SK-N-SH (cell line): ENCODE measurements around the gene STON1. TPM values are rescaled to one million over a fixed set of nuclear protein-coding genes. Genes with fewer than 3 reads are reported as not detected.

Source experiments
- CTCF ChIA-PET: fragments of 300-600, 350-600 bp; formaldehyde crosslinking; extraction: SDS; loops from one replicate; lab custom pipeline; 2021; lab: Yijun Ruan, JAX
- POLR2A ChIA-PET: fragments of 350-600 bp; sonication (Branson Sonifier 250); formaldehyde crosslinking; extraction: SDS; loops from one replicate; lab custom pipeline; 2020; ENCODE audit warnings: antibody characterized with exemption, inconsistent platforms; lab: Yijun Ruan, JAX
- DNase-seq: peaks from one replicate; pipeline ENCODE4 v3.0.0; 2012
- H2AFZ ChIP-seq: fragments of 200-600 bp; sonication (generic); 2 replicates; pipeline ENCODE4 v1.8.1; 2016; ENCODE audit warnings: antibody characterized with exemption, mild to moderate bottlenecking, low read depth
- H3F3A ChIP-seq: fragments of 200-600 bp; sonication (generic); replicated peaks from 2 replicates; pipeline ENCODE3; 2016; ENCODE audit warnings: antibody characterized with exemption, mild to moderate bottlenecking; ENCODE audit not compliant: insufficient read depth
- H3K27ac ChIP-seq, 2 experiments: fragments of 200-500 bp in 1 of 2; fragments of 200-600 bp in 1 of 2; sonication (Bioruptor generic) in 1 of 2; sonication (generic), shearing (Covaris generic) in 1 of 2; 2 replicates each; pipeline versions ENCODE4 v1.5.1 to v1.6.1; 2014 to 2016; ENCODE audit warnings: low read depth in 2 of 2, inconsistent platforms in 1 of 2, low read length in 1 of 2, mild to moderate bottlenecking in 1 of 2, mixed read lengths in 1 of 2
- H3K27me3 ChIP-seq: fragments of 200-600 bp; sonication (generic), shearing (Covaris generic); 2 replicates; pipeline ENCODE4 v1.6.1; 2016; ENCODE audit warnings: mixed run types; ENCODE audit not compliant: insufficient read depth
- H3K36me3 ChIP-seq, 2 experiments: fragments of 200-500 bp in 1 of 2; fragments of 200-600 bp in 1 of 2; sonication (Bioruptor generic) in 1 of 2; sonication (generic) in 1 of 2; replicated peaks in 1 of 2; 2 replicates each; pipeline versions ENCODE3 to v1.5.1; 2014 to 2016; ENCODE audit warnings: low read length in 1 of 2, mild to moderate bottlenecking in 1 of 2; ENCODE audit not compliant: insufficient read depth in 2 of 2, control insufficient read depth in 1 of 2
- H3K4me1 ChIP-seq, 2 experiments: fragments of 200-500 bp in 1 of 2; fragments of 200-600 bp in 1 of 2; sonication (Bioruptor generic) in 1 of 2; sonication (generic), shearing (Covaris generic) in 1 of 2; 2 replicates each; pipeline versions ENCODE4 v1.5.1 to v1.6.1; 2014 to 2016; ENCODE audit warnings: low read depth in 1 of 2, low read length in 1 of 2, mixed run types in 1 of 2; ENCODE audit not compliant: insufficient read depth in 2 of 2, control insufficient read depth in 1 of 2
- H3K4me2 ChIP-seq: fragments of 200-600 bp; sonication (generic), shearing (Covaris generic); 2 replicates; pipeline ENCODE4 v1.6.1; 2017; ENCODE audit warnings: mixed run types
- H3K4me3 ChIP-seq, 2 experiments: fragments of 200-500 bp in 1 of 2; fragments of 200-600 bp in 1 of 2; sonication (Bioruptor generic) in 1 of 2; sonication (generic), shearing (Covaris generic) in 1 of 2; 2 replicates each; pipeline versions ENCODE4 v1.5.1 to v1.8.1; 2014 to 2016; ENCODE audit warnings: low read depth in 2 of 2, inconsistent platforms in 1 of 2, low read length in 1 of 2, mild to moderate bottlenecking in 1 of 2, mixed read lengths in 1 of 2, moderate library complexity in 1 of 2
- H3K79me2 ChIP-seq: fragments of 200-600 bp; sonication (generic); 2 replicates; pipeline ENCODE4 v1.8.1; 2017; ENCODE audit warnings: mild to moderate bottlenecking; ENCODE audit not compliant: insufficient read depth
- H3K9ac ChIP-seq: fragments of 200-600 bp; sonication (generic); 2 replicates; pipeline ENCODE4 v1.6.1; 2017; ENCODE audit warnings: mixed run types
- H3K9me2 ChIP-seq: fragments of 200-600 bp; sonication (generic); 2 replicates; pipeline ENCODE4 v1.6.1; 2017; ENCODE audit warnings: mixed run types
- H3K9me3 ChIP-seq: fragments of 200-600 bp; sonication (generic); 2 replicates; pipeline ENCODE4 v1.6.1; 2017; ENCODE audit warnings: mixed run types, mild to moderate bottlenecking, moderate library complexity
- H4K20me1 ChIP-seq: fragments of 200-600 bp; sonication (generic); 2 replicates; pipeline ENCODE4 v1.6.1; 2017; ENCODE audit warnings: mild to moderate bottlenecking, mixed run types; ENCODE audit not compliant: insufficient read depth
- CTCF ChIP-seq: fragments of 200-600 bp; sonication (generic); IDR thresholded peaks from 2 replicates; pipeline ENCODE4 v1.6.1; 2017; ENCODE audit warnings: antibody characterized with exemption, mild to moderate bottlenecking, moderate library complexity
- FOSL2 ChIP-seq: IDR thresholded peaks from 2 replicates; pipeline ENCODE4 v1.4.0; 2012; ENCODE audit warnings: low read depth, mild to moderate bottlenecking, moderate library complexity, borderline replicate concordance
- FOXM1 ChIP-seq: IDR thresholded peaks from 2 replicates; pipeline ENCODE4 v1.4.0; 2012; ENCODE audit warnings: low read depth, mild to moderate bottlenecking
- GATA2 ChIP-seq: sonication (generic); formaldehyde crosslinking; IDR thresholded peaks from 2 replicates; pipeline ENCODE4 v1.5.0; 2020; ENCODE audit warnings: mild to moderate bottlenecking, missing genetic modification reagents
- JUND ChIP-seq: IDR thresholded peaks from 2 replicates; pipeline ENCODE4 v1.4.0; 2012
- MEF2A ChIP-seq: IDR thresholded peaks from 2 replicates; pipeline ENCODE4 v1.4.0; 2012; ENCODE audit warnings: low read depth, borderline replicate concordance
- MXI1 ChIP-seq: IDR thresholded peaks from 2 replicates; pipeline ENCODE4 v1.6.1; 2012; ENCODE audit warnings: mild to moderate bottlenecking, low read depth, low read length, improper control_type of control experiment
- NRF1 ChIP-seq: IDR thresholded peaks from 2 replicates; pipeline ENCODE4 v1.6.1; 2012; ENCODE audit warnings: low read depth, mild to moderate bottlenecking, low read length
- RAD21 ChIP-seq: IDR thresholded peaks from 2 replicates; pipeline ENCODE4 v1.6.1; 2012; ENCODE audit warnings: mild to moderate bottlenecking, low read length
- RCOR1 ChIP-seq: fragments of 150-350 bp; IDR thresholded peaks from 2 replicates; pipeline ENCODE4 v1.6.1; 2017; ENCODE audit warnings: antibody characterized with exemption, low read length
- REST ChIP-seq: IDR thresholded peaks from 2 replicates; pipeline ENCODE4 v1.6.1; 2012; ENCODE audit warnings: mild to moderate bottlenecking, low read depth, low read length, moderate library complexity
- SIN3A ChIP-seq: IDR thresholded peaks from 2 replicates; pipeline ENCODE4 v1.6.1; 2012; ENCODE audit warnings: low read depth, mild to moderate bottlenecking, low read length, moderate library complexity, borderline replicate concordance
- SMC3 ChIP-seq: IDR thresholded peaks from 2 replicates; pipeline ENCODE4 v1.6.1; 2012; ENCODE audit warnings: low read depth, low read length, improper control_type of control experiment
- WGBS: methylation state at CpG from one replicate; pipeline ENCODE4 v1.1.6; 2017; ENCODE audit warnings: low lambda C conversion rate; 5-methylcytosine and 5-hydroxymethylcytosine counted together
- polyA plus RNA-seq, 3 experiments: library from polyadenylated mRNA; depleted of rRNA; stranded (reverse); fragments of >200 nt; gene quantifications; 2 replicates each; pipeline ENCODE4 v1.2.3, GENCODE V29; 2012
- TF ChIP-seq, protein P1 (sequence below): IDR thresholded peaks from 2 replicates; pipeline ENCODE4; 2012
- TF ChIP-seq, protein P2 (sequence below): IDR thresholded peaks from 2 replicates; pipeline ENCODE4 v1.4.0; 2012; ENCODE audit warnings: low read depth, borderline replicate concordance

Gene STON1
- polyA plus RNA-seq, 1 of the 3 experiments (the other 2 are of a cell fraction) = 4.2 TPM

GRCh38 chr2:48514348-48515003 lies 15.5 kb upstream of the STON1 start:
- no peaks in the 10 kb centered on the region for H3K79me2 ChIP-seq
- H4K20me1 ChIP-seq = no peaks in the 10 kb centered on the region
- no peak overlapping the region for H3K9ac ChIP-seq
- H3K4me2 ChIP-seq = no peak overlapping the region
- peaks cover 14 to 18% of the 10 kb centered on the region in 2 experiments for H3K36me3 ChIP-seq
- no peaks in the 10 kb centered on the region for H3K27me3 ChIP-seq
- WGBS = 94% methylated on average over 9 of the region's 9 CpGs
- no peak overlapping the region for H2AFZ ChIP-seq
- no peak overlapping the region for H3K4me3 ChIP-seq
- peaks cover 7 to 13% of the 10 kb centered on the region in 2 experiments for H3K4me1 ChIP-seq
- DNase-seq = no peak
- no peak overlapping the region for H3K27ac ChIP-seq
- TF ChIP-seq RAD21 = no peak
- no peak for TF ChIP-seq MEF2A
- no peak for TF ChIP-seq CTCF
- no peak for TF ChIP-seq GATA2 (CRISPR knock-in tag)
- no peak for TF ChIP-seq REST
- TF ChIP-seq NRF1 = no peak
- TF ChIP-seq, protein P1, sequence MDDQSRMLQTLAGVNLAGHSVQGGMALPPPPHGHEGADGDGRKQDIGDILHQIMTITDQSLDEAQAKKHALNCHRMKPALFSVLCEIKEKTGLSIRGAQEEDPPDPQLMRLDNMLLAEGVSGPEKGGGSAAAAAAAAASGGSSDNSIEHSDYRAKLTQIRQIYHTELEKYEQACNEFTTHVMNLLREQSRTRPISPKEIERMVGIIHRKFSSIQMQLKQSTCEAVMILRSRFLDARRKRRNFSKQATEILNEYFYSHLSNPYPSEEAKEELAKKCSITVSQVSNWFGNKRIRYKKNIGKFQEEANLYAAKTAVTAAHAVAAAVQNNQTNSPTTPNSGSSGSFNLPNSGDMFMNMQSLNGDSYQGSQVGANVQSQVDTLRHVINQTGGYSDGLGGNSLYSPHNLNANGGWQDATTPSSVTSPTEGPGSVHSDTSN = no peak
- no peak for TF ChIP-seq SIN3A
- no peak for TF ChIP-seq FOSL2
- TF ChIP-seq JUND = no peak
- TF ChIP-seq MXI1 = no peak
- no peak for TF ChIP-seq SMC3
- no peak for TF ChIP-seq RCOR1
- no peak for TF ChIP-seq FOXM1
- TF ChIP-seq, protein P2, sequence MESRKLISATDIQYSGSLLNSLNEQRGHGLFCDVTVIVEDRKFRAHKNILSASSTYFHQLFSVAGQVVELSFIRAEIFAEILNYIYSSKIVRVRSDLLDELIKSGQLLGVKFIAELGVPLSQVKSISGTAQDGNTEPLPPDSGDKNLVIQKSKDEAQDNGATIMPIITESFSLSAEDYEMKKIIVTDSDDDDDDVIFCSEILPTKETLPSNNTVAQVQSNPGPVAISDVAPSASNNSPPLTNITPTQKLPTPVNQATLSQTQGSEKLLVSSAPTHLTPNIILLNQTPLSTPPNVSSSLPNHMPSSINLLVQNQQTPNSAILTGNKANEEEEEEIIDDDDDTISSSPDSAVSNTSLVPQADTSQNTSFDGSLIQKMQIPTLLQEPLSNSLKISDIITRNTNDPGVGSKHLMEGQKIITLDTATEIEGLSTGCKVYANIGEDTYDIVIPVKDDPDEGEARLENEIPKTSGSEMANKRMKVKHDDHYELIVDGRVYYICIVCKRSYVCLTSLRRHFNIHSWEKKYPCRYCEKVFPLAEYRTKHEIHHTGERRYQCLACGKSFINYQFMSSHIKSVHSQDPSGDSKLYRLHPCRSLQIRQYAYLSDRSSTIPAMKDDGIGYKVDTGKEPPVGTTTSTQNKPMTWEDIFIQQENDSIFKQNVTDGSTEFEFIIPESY = no peak
- no peaks in the 10 kb centered on the region for H3K9me2 ChIP-seq
- CTCF ChIA-PET = interaction anchor here (1.2 kb wide), 1 partner anchor 43 kb away, joined by 3 read pairs; no protein-coding TSS in a partner anchor
- POLR2A ChIA-PET = no interaction called here
- H3K9me3 ChIP-seq = no peaks in the 10 kb centered on the region
- no peaks in the 10 kb centered on the region for H3F3A ChIP-seq
